ENCODE results near the gene QSOX1.

- no peak for TF ChIP-seq CTCF (IDR thresholded peaks at IDR 0.05; ENCODE audit: poor library complexity)
- TF ChIP-seq EZH2 (IDR thresholded peaks at IDR 0.05; ENCODE audit: borderline replicate concordance), result no peak
- TF ChIP-seq EZH2phosphoT487 (IDR thresholded peaks at IDR 0.05; ENCODE audit: low read depth, severe bottlenecking, unreplicated experiment), result peak; percentile 56
Measured at GRCh38 chr1:180235077-180235501, 80.4 kb downstream of the QSOX1 start.

Measured in hepatocyte (in vitro differentiated cells).